Endothelial cell of coronary artery (primary cell): ENCODE results near the gene PBRM1. TPM values are rescaled to one million over a fixed set of nuclear protein-coding genes. Genes with fewer than 3 reads are reported as not detected.

ENCODE experiments used
- total RNA-seq: library from RNA; depleted of rRNA; stranded (reverse); fragments of >200 nt; gene quantifications from 2 replicates; pipeline ENCODE4 v1.2.3, GENCODE V29; 2014

The PBRM1 gene
- 50.8 and 60.8 TPM in 2 replicates for total RNA-seq

DNA sequence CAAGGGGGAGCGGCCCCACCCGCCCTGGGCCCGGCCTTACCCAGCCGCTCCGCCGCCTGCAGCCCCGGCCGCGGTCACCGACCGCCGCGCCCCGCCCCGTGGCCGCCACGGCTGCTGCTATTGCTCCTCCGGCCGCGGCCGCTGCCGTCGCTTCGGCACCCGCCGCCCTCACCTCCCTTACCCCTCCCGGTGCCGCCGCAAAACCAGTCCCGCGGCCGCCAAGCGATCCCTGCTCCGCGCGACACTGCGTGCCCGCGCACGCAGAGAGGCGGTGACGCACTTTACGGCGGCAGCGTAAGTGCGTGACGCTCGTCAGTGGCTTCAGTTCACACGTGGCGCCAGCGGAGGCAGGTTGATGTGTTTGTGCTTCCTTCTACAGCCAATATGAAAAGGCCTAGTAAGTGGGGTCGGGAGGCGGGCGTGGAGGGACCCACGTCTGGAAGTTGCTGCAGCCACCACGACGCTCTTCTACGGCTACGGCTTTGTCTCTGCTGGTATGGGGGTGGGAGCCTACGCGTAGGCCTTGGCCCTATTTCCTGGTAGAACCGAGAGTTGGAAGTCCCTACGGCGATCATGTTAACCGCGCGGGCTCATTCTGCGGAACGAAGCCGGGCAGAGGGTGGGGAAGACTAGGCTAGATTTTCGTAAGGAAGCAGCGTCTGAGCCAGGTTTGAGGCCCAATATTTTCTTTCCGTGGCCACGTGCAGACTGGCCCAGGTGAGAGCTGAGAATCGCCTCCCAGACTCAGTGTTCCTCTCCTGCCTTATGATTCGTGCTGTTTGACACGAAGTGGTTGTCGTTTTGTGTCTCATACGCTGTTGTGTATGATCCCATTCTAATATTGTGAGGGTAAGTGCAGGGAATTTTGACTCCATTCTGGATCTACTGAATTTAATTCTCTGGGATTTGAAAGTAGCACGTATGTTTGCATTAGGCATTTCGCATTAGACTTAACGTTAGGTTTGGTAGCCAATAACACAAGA, at the start of gene PBRM1, which contains the start of gene GNL3:
PBRM1 (minus strand) TSS at position 205 of the 983 bp plus-strand sequence.
GNL3 (plus strand) TSS at position 324 of the 983 bp plus-strand sequence; CDS start at position 385, 61 bp downstream.

DNA sequence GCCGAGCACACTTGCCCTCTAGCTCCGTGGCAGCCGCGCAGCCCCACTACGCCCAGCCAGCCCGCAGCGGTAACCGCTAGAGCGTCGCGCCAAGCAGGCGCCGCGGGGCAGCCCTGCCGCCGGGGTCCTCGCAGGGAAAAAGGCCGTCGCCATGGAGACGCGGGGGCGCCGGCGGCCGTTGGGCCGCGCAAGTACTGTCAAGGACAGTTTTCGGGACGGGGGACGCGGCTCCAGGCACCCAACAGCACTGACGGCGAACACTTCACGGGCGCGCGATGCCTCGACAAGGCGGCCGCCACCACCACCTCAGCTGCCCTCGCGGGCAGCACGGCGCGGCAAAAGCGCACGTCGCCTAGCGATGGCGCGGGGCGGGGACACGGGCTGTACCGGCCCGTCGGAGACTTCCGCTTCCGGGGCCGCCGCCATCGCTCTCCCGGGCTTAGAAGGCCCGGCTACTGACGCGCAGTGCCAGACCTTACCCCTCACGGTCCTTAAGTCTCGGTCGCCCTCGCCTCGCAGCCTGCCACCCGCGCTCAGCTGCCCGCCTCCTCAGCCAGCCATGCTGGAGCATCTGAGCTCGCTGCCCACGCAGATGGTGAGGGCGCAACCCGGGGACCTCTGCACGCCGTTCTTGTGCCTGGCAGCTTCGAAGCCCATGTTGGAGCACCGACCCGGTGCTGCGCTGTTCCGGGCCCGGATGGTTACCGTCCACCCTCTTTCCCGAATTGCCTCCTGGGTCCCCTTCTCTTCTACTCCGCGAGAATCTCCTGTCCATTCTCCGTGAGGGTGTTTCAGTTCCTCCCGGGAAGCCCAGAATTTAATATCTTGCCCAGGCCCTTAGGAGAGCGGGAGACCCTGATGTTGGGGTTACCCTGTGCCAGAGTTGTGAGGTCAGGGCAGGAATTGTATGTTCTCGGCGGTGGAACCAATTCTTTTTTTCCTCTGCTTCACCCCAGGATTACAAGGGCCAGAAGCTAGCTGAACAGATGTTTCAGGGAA, 20.3 kb upstream of the PBRM1 start, which contains the start of the genes GLT8D1 and SPCS1:
GLT8D1 (minus strand) TSS at position 104 of the 999 bp plus-strand sequence. CDS start 5,331 bp downstream, outside the sequence.
SPCS1 (plus strand) TSS at position 419 of the 999 bp plus-strand sequence; CDS start at position 560, 141 bp downstream.

DNA sequence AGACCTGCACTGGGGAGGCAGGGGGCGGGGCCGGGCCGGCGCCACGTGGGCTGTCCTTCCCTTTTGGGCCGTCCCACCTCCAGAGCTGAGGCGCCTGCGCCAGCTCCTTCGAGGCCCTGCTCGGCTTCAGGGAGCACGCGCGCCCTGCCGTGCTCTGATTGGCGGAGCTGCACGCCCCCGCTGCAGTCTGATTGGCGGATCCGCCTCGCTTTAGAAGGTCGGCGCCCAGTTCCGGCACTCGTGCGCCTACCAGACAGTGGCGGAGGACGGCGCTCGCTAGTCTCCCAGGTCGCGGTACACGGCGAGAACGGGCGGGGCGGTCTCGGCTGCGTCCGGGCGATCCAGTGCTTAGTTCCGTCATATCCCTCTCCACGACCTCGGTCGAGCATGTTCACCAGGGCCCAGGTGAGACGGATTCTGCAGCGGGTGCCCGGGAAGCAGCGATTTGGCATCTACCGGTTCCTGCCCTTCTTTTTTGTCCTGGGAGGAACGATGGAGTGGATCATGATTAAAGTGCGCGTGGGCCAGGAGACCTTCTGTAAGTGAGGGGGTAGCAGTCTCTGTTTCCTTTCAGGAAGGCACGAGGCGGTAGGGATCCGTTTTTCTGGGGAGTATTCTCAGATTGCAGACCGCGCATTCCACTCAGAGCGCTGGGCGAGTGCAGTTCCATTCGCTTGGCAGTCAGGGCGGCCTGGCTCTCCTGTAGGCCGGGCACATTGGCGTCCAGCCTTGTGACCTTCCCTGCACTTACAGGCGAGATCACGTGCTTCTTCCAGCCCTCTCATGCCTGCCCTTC, 149.1 kb downstream of the PBRM1 start, which contains the start of gene UQCC5:
UQCC5 (plus strand) TSS at position 237 of the 796 bp plus-strand sequence; CDS start at position 388, 151 bp downstream.

DNA sequence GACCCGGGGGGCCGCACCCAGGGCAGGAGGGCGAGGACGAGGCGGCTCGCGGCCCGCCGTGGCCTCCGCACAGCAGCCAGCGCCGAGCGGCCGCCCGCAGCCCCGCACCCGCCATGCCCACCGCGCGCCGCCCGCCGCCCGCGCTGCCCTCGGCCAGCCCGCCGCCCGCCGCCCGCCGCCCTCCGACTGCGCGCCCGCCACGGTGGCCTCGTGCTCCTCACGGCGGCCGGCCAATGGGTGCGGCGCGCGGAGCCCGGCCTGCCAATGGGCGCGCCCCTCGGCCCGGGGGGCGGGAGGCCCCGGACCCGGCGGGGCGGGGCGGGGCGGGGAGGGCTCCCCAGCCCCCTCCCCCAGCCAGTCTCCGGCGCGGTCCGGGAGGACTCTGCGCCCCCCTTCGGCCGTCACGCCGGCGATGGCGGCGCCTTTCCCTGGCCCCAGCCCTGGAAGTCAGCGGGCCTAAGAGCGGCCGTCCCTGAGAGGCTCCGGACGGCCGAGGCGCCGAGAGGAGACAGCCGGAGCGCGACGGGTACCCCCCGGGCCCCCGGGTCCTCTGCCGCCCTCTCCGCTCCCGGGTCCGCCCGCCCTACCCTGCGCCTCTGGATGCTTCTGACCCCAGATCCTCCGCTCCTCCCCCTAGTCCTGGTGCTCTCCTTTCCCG, 152.0 kb downstream of the PBRM1 start, which contains the start of gene NT5DC2:
NT5DC2 (minus strand) TSS at position 235 of the 658 bp plus-strand sequence; CDS start at position 115, 120 bp downstream.

Other genes with a start within 250 kb of the PBRM1 start
- gene SEMA3G, start 240.8 kb downstream of the PBRM1 start, total RNA-seq = 27.2 and 32.0 TPM in 2 replicates
- gene TNNC1, start 231.9 kb downstream of the PBRM1 start, total RNA-seq = 0.18 and 0.19 TPM in 2 replicates
- 75.7 and 110 TPM in 2 replicates for gene NISCH, start 230.3 kb downstream of the PBRM1 start, total RNA-seq
- 218 and 278 TPM in 2 replicates for gene STAB1, start 190.6 kb downstream of the PBRM1 start, total RNA-seq
- gene NT5DC2, start 152.1 kb downstream of the PBRM1 start, total RNA-seq = 61.9 and 80.4 TPM in 2 replicates
- 7.3 and 11.6 TPM in 2 replicates for gene UQCC5, start 149.3 kb downstream of the PBRM1 start, total RNA-seq
- gene GNL3, start 119 bp upstream of the PBRM1 start, total RNA-seq = 121 and 123 TPM in 2 replicates
- 60.3 and 96.1 TPM in 2 replicates for gene GLT8D1, start 19.9 kb upstream of the PBRM1 start, total RNA-seq
- 34.4 and 36.6 TPM in 2 replicates for gene SPCS1, start 20.2 kb upstream of the PBRM1 start, total RNA-seq
- gene NEK4, start 85.0 kb upstream of the PBRM1 start, total RNA-seq = 14.8 and 18.7 TPM in 2 replicates
- not detected in 2 replicates for gene ITIH1, start 91.7 kb upstream of the PBRM1 start, total RNA-seq
- 0.09 TPM in 1 of 2 replicates, not detected in the other for gene ITIH3, start 108.9 kb upstream of the PBRM1 start, total RNA-seq
- gene ITIH4, start 144.8 kb upstream of the PBRM1 start, total RNA-seq = 0.38 and 0.72 TPM in 2 replicates
- not detected in 2 replicates for gene MUSTN1, start 149.1 kb upstream of the PBRM1 start, total RNA-seq
- 11.2 and 12.4 TPM in 2 replicates for gene STIMATE, start 211.6 kb upstream of the PBRM1 start, total RNA-seq